Loucy (cell line): ENCODE data around the gene NAV2.

Experiments used
- H2AFZ ChIP-seq: fragments of 200-600 bp; sonication (generic); 2 replicates; pipeline ENCODE4 v1.6.0; 2016; ENCODE audit warnings: antibody characterized with exemption, mild to moderate bottlenecking, low read length, moderate library complexity
- H3F3A ChIP-seq: fragments of 200-600 bp; 2 replicates; pipeline ENCODE4 v1.6.0; 2016; ENCODE audit warnings: antibody characterized with exemption, low read depth, mild to moderate bottlenecking
- H3K27me3 ChIP-seq: fragments of 200-600 bp; sonication (generic); 2 replicates; pipeline ENCODE4 v1.6.1; 2014; ENCODE audit warnings: low read length, mild to moderate bottlenecking; ENCODE audit not compliant: insufficient read depth, poor library complexity, severe bottlenecking
- H3K36me3 ChIP-seq: fragments of 200-600 bp; sonication (generic); 2 replicates; pipeline ENCODE4 v1.6.1; 2016; ENCODE audit warnings: low read length; ENCODE audit not compliant: insufficient read depth
- H3K4me1 ChIP-seq: fragments of 200-600 bp; sonication (generic); 2 replicates; pipeline ENCODE4 v1.5.1; 2014; ENCODE audit warnings: low read length, mild to moderate bottlenecking; ENCODE audit not compliant: insufficient read depth, poor library complexity, severe bottlenecking
- H3K4me2 ChIP-seq: fragments of 200-600 bp; sonication (generic); 2 replicates; pipeline ENCODE4 v1.6.0; 2014; ENCODE audit warnings: antibody characterized with exemption, low read length, low read depth, mild to moderate bottlenecking; ENCODE audit not compliant: poor library complexity, severe bottlenecking
- H3K4me3 ChIP-seq: fragments of 200-600 bp; sonication (generic); 2 replicates; pipeline ENCODE4 v1.5.1; 2014; ENCODE audit warnings: low read length, mild to moderate bottlenecking, mixed read lengths; ENCODE audit not compliant: poor library complexity, severe bottlenecking
- H3K79me2 ChIP-seq: fragments of 200-600 bp; sonication (generic); 2 replicates; pipeline ENCODE4 v1.6.1; 2014; ENCODE audit warnings: low read length; ENCODE audit not compliant: insufficient read depth
- H3K9ac ChIP-seq: fragments of 200-600 bp; sonication (generic); 2 replicates; pipeline ENCODE4 v1.6.0; 2014; ENCODE audit warnings: mild to moderate bottlenecking, low read depth, low read length, moderate library complexity; ENCODE audit not compliant: poor library complexity, severe bottlenecking
- H3K9me2 ChIP-seq: fragments of 200-600 bp; sonication (generic); replicated peaks from 2 replicates; pipeline ENCODE4 v1.6.1; 2016; ENCODE audit warnings: low read depth, low read length, mixed read lengths
- H3K9me3 ChIP-seq: fragments of 200-600 bp; sonication (generic); 2 replicates; pipeline ENCODE4 v1.6.1; 2014; ENCODE audit warnings: mild to moderate bottlenecking, antibody characterized with exemption, low read length, low read depth; ENCODE audit not compliant: insufficient read depth
- H4K20me1 ChIP-seq: fragments of 200-600 bp; sonication (generic); 2 replicates; pipeline ENCODE4 v1.6.0; 2014; ENCODE audit warnings: antibody characterized with exemption, low read length, mild to moderate bottlenecking; ENCODE audit not compliant: insufficient read depth, poor library complexity, severe bottlenecking
- CTCF ChIP-seq: fragments of 200-600 bp; sonication (generic); conservative IDR thresholded peaks from 2 replicates; pipeline ENCODE4 v1.5.1; 2014; ENCODE audit warnings: mild to moderate bottlenecking, antibody characterized with exemption, low read length
- EZH2phosphoT487 ChIP-seq: fragments of 200-600 bp; IDR thresholded peaks from 2 replicates; pipeline ENCODE4 v1.6.1; 2018; ENCODE audit warnings: antibody characterized with exemption, mild to moderate bottlenecking, moderate library complexity, borderline replicate concordance

The NAV2 gene

DNA sequence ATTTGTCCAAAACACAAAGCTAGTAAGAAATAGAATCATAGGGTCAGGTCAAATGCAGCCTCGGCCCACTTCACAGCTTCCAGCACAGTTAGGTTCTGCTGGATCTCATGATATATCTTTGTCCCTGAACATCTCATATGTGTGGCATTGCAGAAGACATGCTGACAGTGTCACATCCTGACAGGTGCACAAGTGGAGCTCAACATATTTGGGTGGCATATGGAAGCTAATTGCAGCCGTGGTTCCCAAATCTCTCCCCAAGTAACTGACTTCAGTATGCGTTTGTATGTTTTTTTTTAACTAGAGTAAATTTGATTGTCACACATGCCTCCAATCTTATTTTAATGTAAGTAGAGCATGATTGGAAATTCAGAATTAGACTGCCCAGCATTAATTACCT lies 33.4 kb downstream of the NAV2 start:
- Histone ChIP-seq H3K9me3 (no peaks in the 10 kb centered on the region), H3K27me3 (no peaks in the 10 kb centered on the region), H3K79me2 (no peaks in the 10 kb centered on the region), H2AFZ (no peak overlapping the region), H3K9me2 (no peaks in the 10 kb centered on the region), H4K20me1 (no peaks in the 10 kb centered on the region), H3F3A (no peaks in the 10 kb centered on the region), H3K4me2 (no peak overlapping the region), H3K36me3 (no peaks in the 10 kb centered on the region), H3K9ac (no peak overlapping the region), H3K4me1 (no peaks in the 10 kb centered on the region), H3K4me3 (no peak overlapping the region)
- no peak for TF ChIP-seq CTCF
- no peak for TF ChIP-seq EZH2phosphoT487

DNA sequence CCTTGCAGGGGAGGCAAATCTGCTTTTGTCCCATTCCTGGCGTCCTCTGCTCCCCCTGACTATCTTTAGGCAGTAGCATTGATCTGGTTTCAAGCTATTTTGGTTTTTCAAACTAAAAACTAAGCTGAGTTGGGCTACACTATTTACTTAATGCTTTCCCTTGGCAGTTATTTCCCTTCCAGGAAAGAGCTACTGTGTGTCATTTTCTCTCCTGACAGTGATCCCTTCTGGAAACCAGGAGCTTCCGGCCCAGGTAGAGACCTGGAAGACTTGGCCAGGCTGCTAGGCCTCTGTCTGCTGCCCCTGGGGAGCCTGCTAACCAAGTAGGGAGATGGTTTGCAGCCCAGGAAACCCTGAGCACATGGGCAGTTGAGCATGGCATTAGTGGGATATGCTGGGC lies 35.0 kb downstream of the NAV2 start:
- no peak overlapping the region for H3K9ac ChIP-seq
- H3K79me2 ChIP-seq = no peaks in the 10 kb centered on the region
- no peaks in the 10 kb centered on the region for H3K36me3 ChIP-seq
- H3K9me2 ChIP-seq = no peaks in the 10 kb centered on the region
- H3F3A ChIP-seq = no peaks in the 10 kb centered on the region
- H3K27me3 ChIP-seq = no peaks in the 10 kb centered on the region
- H3K4me2 ChIP-seq = no peak overlapping the region
- H3K9me3 ChIP-seq = no peaks in the 10 kb centered on the region
- no peak overlapping the region for H2AFZ ChIP-seq
- no peaks in the 10 kb centered on the region for H4K20me1 ChIP-seq
- H3K4me3 ChIP-seq = no peak overlapping the region
- TF ChIP-seq CTCF = no peak
- TF ChIP-seq EZH2phosphoT487 = no peak
- no peaks in the 10 kb centered on the region for H3K4me1 ChIP-seq

- no peaks in the 10 kb centered on the region for H3K79me2 ChIP-seq
Observed at GRCh38 chr11:19751055-19751454, 38.4 kb downstream of the NAV2 start.

More at GRCh38 chr11:19751055-19751454, 38.4 kb downstream of the NAV2 start:
- Histone ChIP-seq H3K4me3 (no peak overlapping the region), H3K9me2 (no peaks in the 10 kb centered on the region), H3F3A (no peaks in the 10 kb centered on the region), H3K4me1 (no peaks in the 10 kb centered on the region), H4K20me1 (no peaks in the 10 kb centered on the region), H3K9ac (no peak overlapping the region), H3K36me3 (no peaks in the 10 kb centered on the region), H3K9me3 (no peaks in the 10 kb centered on the region), H2AFZ (no peak overlapping the region), H3K27me3 (no peaks in the 10 kb centered on the region), H3K4me2 (no peak overlapping the region)
- no peak for TF ChIP-seq CTCF
- TF ChIP-seq EZH2phosphoT487 = no peak
